Measurements from ENCODE around the gene CSAD.

DNA sequence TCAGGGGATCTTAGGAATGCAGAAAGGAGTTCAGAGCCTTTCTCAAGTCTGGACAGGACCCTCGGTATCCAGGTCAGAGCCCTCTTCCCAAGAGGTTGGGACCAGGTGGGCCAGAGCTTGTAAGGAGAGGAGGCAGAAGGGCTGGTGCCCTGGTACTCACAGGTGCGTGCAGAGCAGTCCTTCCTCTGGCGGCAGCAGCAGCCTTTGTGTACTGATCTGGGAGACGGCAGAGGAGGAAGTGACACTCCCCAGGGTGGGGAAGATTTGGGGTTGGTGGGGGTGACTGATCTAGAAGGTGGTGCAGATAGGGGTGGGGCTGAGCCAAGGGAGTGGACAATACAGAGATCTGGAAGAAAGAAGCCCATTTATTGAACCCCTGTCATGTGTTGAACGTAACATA lies 26.3 kb upstream of the CSAD start, which contains the start of gene ITGB7:
- TF ChIP-seq, protein P1, sequence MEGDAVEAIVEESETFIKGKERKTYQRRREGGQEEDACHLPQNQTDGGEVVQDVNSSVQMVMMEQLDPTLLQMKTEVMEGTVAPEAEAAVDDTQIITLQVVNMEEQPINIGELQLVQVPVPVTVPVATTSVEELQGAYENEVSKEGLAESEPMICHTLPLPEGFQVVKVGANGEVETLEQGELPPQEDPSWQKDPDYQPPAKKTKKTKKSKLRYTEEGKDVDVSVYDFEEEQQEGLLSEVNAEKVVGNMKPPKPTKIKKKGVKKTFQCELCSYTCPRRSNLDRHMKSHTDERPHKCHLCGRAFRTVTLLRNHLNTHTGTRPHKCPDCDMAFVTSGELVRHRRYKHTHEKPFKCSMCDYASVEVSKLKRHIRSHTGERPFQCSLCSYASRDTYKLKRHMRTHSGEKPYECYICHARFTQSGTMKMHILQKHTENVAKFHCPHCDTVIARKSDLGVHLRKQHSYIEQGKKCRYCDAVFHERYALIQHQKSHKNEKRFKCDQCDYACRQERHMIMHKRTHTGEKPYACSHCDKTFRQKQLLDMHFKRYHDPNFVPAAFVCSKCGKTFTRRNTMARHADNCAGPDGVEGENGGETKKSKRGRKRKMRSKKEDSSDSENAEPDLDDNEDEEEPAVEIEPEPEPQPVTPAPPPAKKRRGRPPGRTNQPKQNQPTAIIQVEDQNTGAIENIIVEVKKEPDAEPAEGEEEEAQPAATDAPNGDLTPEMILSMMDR (IDR thresholded peaks at IDR 0.05; ENCODE audit: insufficient read depth, low read length, poor library complexity, severe bottlenecking): no peak
- TF ChIP-seq EZH2phosphoT487 (conservative IDR thresholded peaks at IDR 0.05; ENCODE audit: low read length): no peak
